Measurements from ENCODE around the gene GDF10. TPM values are rescaled to one million over a fixed set of nuclear protein-coding genes. Genes with fewer than 3 reads are reported as not detected.

GDF10 gene
- total RNA-seq, 1 experiment from 2014 or later: 0.20 TPM

DNA sequence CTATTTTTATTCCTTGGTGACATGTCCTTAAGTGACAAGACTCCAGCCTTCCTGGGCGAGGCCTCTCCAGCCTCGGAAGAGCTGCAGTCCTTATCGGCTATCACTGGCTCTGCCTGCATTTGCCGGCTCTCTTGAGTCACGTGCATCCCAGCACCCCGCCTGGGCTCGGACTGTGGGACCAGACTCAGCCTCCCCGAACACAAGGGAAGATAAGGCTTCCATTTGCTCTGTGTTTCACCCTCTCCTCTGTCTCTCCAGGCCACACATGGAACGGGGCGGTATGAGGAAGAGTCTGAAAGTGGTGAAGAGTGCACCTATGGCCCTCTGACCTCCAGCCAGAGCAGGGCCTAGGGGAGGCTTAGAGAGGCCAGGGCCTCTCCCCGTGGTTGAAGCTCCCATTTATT lies 26.9 kb downstream of the GDF10 start:
- Histone ChIP-seq H3K9me3 (ENCODE audit: control insufficient read depth, low read depth, low read length) (no peaks in the 10 kb centered on the region), H2BK12ac (ENCODE audit: insufficient read length, low read depth, low read length) (no peak overlapping the region), H3K9ac (ENCODE audit: extremely low read depth, insufficient read length, low read length) (no peak overlapping the region), H2AK5ac (ENCODE audit: insufficient read length, low read length) (no peak overlapping the region), H4K8ac (replicated peaks; ENCODE audit: insufficient read length, low read depth, low read length) (no peak overlapping the region), H2BK15ac (ENCODE audit: low read depth, low read length) (no peak overlapping the region), H3K14ac (ENCODE audit: insufficient read depth, low read length) (no peak overlapping the region), H4K20me1 (ENCODE audit: control insufficient read depth, insufficient read depth, insufficient read length) (no peaks in the 10 kb centered on the region), H3K4me2 (ENCODE audit: insufficient read depth, insufficient read length, low read length) (no peak overlapping the region), H3K27me3 (ENCODE audit: insufficient read depth, low read length) (no peaks in the 10 kb centered on the region), H3K79me2 (ENCODE audit: insufficient read depth, low read length) (no peaks in the 10 kb centered on the region), H3K4me1 (ENCODE audit: insufficient read depth, low read length) (no peaks in the 10 kb centered on the region), H3K4ac (ENCODE audit: low read depth, low read length) (no peak overlapping the region), H2BK120ac (ENCODE audit: low read depth, low read length, poor library complexity, severe bottlenecking) (no peak overlapping the region), H3K27ac (ENCODE audit: insufficient read length, low read depth, low read length) (no peak overlapping the region), H3K56ac (ENCODE audit: insufficient read length, low read depth, low read length) (no peak overlapping the region), H2AFZ (ENCODE audit: low read length) (no peak overlapping the region), H2BK5ac (ENCODE audit: insufficient read length, low read length) (no peak overlapping the region), H2BK20ac (ENCODE audit: low read depth, low read length, poor library complexity, severe bottlenecking) (no peak overlapping the region), H3K18ac (ENCODE audit: insufficient read length, low read depth, low read length) (no peak overlapping the region), H3T11ph (ENCODE audit: low read length) (no peak overlapping the region), H4K5ac (ENCODE audit: insufficient read length, low read depth, low read length) (no peak overlapping the region), H4K91ac (ENCODE audit: insufficient read length, low read depth, low read length) (no peak overlapping the region), H3K23me2 (ENCODE audit: insufficient read length, low read depth, low read length, poor library complexity, severe bottlenecking) (no peaks in the 10 kb centered on the region), H3K79me1 (ENCODE audit: insufficient read depth, low read depth, low read length, poor library complexity, severe bottlenecking) (no peaks in the 10 kb centered on the region), H3K23ac (ENCODE audit: insufficient read length, low read depth, low read length) (no peak overlapping the region)
- Mint-ChIP-seq H3K27ac (no peak overlapping the region), H3K9me3 (peaks cover 0 to 2% of the 10 kb centered on the region in 2 experiments; a peak in 2 of 5 replicates), H3K27me3 (ENCODE audit: low read depth) (peaks cover 5% of the 10 kb centered on the region; the same call in 1 of the 2 replicates), H3K36me3 (ENCODE audit: insufficient read depth in 1 of 3, low read depth in 3 of 3) (no peaks in the 10 kb centered on the region), H3K4me3 (no peak overlapping the region), H3K4me1 (no peaks in the 10 kb centered on the region; a peak in 1 of 4 replicates)
- WGBS (ENCODE audit: extremely low coverage, insufficient read length, low lambda C conversion rate): no CpG with 5 or more reads among the region's 11 CpGs
- no peak for DNase-seq
- TF ChIP-seq, protein P1, sequence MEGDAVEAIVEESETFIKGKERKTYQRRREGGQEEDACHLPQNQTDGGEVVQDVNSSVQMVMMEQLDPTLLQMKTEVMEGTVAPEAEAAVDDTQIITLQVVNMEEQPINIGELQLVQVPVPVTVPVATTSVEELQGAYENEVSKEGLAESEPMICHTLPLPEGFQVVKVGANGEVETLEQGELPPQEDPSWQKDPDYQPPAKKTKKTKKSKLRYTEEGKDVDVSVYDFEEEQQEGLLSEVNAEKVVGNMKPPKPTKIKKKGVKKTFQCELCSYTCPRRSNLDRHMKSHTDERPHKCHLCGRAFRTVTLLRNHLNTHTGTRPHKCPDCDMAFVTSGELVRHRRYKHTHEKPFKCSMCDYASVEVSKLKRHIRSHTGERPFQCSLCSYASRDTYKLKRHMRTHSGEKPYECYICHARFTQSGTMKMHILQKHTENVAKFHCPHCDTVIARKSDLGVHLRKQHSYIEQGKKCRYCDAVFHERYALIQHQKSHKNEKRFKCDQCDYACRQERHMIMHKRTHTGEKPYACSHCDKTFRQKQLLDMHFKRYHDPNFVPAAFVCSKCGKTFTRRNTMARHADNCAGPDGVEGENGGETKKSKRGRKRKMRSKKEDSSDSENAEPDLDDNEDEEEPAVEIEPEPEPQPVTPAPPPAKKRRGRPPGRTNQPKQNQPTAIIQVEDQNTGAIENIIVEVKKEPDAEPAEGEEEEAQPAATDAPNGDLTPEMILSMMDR (conservative IDR thresholded peaks at IDR 0.05): no peak
